ENCODE measurements around the gene KCNJ15.

Gene KCNJ15

DNA sequence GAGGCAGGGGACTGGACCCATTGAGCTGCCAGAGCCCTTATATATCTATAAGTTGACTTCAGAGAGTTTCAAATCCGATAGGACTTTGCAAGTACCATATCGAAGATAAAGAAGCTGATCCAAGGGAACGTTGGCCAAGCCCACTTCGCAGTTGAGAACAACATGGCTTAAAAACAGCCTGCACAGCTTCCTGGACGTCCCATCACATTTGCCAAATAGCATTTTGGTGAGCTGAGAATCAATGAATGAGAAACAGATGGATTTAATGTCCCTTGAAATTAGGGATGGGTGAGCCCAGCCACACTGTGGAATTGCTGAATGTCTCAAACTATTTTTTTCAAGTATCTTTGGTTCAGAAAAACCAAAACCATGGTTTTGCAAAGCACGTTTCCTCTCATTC lies 64.8 kb downstream of the KCNJ15 start:
- Histone ChIP-seq H3K27me3 (no peaks in the 10 kb centered on the region), H3K4me3 (ENCODE audit: low read depth, low read length) (no peak overlapping the region), H3K9me3 (no peaks in the 10 kb centered on the region), H3K4me1 (no peaks in the 10 kb centered on the region), H3K36me3 (no peaks in the 10 kb centered on the region)
- no peak for DNase-seq
- TF ChIP-seq, protein P1, sequence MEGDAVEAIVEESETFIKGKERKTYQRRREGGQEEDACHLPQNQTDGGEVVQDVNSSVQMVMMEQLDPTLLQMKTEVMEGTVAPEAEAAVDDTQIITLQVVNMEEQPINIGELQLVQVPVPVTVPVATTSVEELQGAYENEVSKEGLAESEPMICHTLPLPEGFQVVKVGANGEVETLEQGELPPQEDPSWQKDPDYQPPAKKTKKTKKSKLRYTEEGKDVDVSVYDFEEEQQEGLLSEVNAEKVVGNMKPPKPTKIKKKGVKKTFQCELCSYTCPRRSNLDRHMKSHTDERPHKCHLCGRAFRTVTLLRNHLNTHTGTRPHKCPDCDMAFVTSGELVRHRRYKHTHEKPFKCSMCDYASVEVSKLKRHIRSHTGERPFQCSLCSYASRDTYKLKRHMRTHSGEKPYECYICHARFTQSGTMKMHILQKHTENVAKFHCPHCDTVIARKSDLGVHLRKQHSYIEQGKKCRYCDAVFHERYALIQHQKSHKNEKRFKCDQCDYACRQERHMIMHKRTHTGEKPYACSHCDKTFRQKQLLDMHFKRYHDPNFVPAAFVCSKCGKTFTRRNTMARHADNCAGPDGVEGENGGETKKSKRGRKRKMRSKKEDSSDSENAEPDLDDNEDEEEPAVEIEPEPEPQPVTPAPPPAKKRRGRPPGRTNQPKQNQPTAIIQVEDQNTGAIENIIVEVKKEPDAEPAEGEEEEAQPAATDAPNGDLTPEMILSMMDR (IDR thresholded peaks at IDR 0.05; ENCODE audit: low read depth, low read length), result no peak

DNA sequence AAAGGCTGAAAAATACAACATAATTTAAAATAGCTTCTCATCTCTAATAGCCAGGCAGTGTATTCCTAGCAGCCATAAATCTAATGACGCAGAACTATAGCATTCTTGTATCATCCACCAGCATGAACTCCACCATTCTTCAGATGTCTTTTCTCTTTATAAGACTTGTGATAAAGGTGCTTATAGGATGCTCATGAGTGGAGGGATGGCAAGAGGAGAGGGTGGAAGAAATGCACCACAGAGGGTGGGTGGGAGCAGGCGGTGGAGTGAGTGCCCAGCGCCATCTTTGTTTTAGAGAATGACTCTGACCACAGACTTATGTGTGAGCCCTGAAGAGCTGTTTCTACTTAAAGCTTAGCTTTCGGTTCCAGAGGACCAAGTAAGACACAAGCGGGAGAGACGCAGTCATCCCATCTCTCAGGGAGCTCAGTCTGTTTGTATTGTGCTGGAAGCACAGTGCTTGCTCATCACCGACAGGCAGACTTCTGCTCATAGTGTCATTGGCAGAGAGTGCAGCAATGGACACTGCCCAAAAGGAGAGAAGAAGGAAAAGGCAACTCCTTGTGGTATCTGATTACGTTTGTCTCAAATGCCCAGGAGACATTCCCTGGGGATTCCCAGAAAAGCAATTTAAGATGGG lies 65.6 kb downstream of the KCNJ15 start:
- Histone ChIP-seq H3K36me3 (no peaks in the 10 kb centered on the region), H3K4me3 (ENCODE audit: low read depth, low read length) (no peak overlapping the region), H3K27me3 (no peaks in the 10 kb centered on the region), H3K9me3 (no peaks in the 10 kb centered on the region), H3K4me1 (no peaks in the 10 kb centered on the region)
- DNase-seq, result no peak
- TF ChIP-seq, protein P1 (IDR thresholded peaks at IDR 0.05; ENCODE audit: low read depth, low read length), result no peak

DNA sequence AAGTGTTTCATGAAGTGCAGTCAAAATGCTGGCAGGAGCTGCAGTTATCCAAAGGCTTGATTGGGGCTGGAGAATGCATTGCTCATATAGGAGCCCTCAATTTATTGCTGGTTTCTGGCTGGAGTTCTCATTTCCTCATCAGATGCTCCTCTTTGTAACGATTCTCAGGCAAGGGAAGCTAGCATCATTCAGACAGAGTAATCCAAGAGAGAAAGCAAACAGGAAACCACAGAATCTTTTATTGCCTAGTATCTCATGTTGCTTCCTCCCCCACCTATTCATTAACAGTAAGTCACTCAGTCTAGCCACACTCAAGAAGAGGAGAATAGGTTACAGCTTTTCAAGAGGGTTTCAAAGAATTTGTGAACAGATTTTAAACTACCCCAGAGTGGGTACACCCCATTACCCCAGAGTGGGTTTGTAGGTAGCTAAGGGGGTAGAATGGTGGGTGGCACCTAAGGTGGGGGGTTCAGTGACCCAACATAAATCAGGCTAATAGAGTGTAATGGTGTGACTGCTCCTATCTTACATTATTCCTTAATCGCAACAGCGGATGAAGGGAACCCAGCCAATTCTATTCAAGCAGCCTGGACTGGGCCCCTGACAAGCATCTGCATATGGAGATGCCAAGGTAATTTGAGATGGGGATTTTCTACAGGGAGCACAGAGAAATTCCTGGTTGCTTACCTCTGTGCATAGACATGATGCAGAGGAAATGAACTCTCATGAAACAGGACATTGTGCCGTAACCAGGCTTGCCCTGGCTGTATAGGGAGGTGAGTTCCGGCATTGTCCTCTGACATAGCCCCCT lies 67.1 kb downstream of the KCNJ15 start:
- no peak for DNase-seq
- no peak overlapping the region for H3K4me3 ChIP-seq (ENCODE audit: low read depth, low read length)
- H3K27me3 ChIP-seq, result no peaks in the 10 kb centered on the region
- H3K36me3 ChIP-seq, result no peaks in the 10 kb centered on the region
- no peaks in the 10 kb centered on the region for H3K9me3 ChIP-seq
- H3K4me1 ChIP-seq, result no peaks in the 10 kb centered on the region
- TF ChIP-seq, protein P1 (IDR thresholded peaks at IDR 0.05; ENCODE audit: low read depth, low read length), result no peak

DNA sequence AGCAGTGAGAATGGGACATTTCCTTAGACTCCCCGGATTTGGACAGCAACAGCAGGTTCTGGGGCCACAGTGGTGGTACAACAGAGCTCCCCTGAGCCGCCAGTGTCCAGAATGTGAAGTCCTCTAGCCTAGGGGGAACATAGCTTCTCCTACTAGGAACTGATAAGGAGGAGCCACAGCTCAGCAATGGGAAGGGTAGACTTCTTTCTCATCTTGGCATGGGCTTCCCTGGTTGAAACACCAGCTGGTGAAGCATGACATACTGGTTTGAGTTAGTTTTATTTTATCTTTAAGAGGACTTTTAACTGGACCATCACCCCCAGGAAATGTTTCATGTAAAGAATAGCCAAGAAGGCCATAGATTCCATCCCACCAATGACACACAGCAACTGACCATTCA lies 68.4 kb downstream of the KCNJ15 start:
- no peaks in the 10 kb centered on the region for H3K9me3 ChIP-seq
- no peak overlapping the region for H3K4me3 ChIP-seq (ENCODE audit: low read depth, low read length)
- H3K36me3 ChIP-seq, result no peaks in the 10 kb centered on the region
- no peak for DNase-seq
- TF ChIP-seq, protein P1 (IDR thresholded peaks at IDR 0.05; ENCODE audit: low read depth, low read length), result no peak
- no peaks in the 10 kb centered on the region for H3K27me3 ChIP-seq
- no peaks in the 10 kb centered on the region for H3K4me1 ChIP-seq

DNA sequence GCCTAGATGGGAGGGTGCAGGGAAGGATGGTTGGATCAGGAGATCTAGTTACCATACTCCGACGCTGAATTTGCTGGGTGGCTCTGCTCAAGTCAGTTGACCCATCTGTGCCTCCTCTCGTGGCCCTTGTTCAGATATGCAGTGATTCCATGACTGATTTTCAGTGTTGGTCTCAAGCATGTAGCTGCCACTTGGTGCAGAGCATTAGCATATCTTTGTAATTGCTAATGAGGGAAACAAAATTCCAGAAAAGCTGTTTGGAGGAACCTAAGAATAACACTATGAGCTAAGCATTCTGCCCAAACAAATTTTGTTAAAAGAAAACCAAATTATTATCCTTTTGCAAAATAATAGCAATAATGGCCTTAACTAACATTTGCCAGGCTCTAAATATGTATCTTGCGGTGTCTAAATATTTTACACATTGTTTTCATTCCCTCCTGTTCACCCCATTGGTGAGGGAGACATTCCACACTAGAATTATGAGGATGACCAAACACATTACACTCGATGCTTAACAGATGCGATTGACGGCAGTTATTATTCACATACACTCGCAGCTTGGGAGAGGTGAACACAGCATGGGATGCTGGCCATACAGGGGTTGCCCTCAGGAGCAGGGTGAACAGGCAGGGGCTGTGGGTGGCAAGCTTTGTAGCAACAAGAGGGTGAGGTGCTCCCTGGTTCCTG lies 69.1 kb downstream of the KCNJ15 start:
- H3K9me3 ChIP-seq, result no peaks in the 10 kb centered on the region
- DNase-seq, result no peak
- H3K36me3 ChIP-seq, result no peaks in the 10 kb centered on the region
- no peaks in the 10 kb centered on the region for H3K27me3 ChIP-seq
- H3K4me1 ChIP-seq, result no peaks in the 10 kb centered on the region
- no peak overlapping the region for H3K4me3 ChIP-seq (ENCODE audit: low read depth, low read length)
- TF ChIP-seq, protein P1 (IDR thresholded peaks at IDR 0.05; ENCODE audit: low read depth, low read length), result no peak

Data from BE2C (cell line).